HEK293 (cell line): ENCODE results near the gene ZFP36.

Experiments used
- BCL11A ChIP-seq: fragments of 450-650 bp; formaldehyde crosslinking; IDR thresholded peaks from 2 replicates; pipeline ENCODE4 v1.5.1; 2016; ENCODE audit warnings: low read depth, missing biosample characterization, missing genetic modification characterization
- GFI1B ChIP-seq: fragments of 450-650 bp; formaldehyde crosslinking; IDR thresholded peaks from 2 replicates; pipeline ENCODE4 v1.5.1; 2016; ENCODE audit warnings: missing biosample characterization, missing genetic modification characterization
- MYNN ChIP-seq: fragments of 450-650 bp; formaldehyde crosslinking; IDR thresholded peaks from 2 replicates; pipeline ENCODE4 v1.5.1; 2016; ENCODE audit warnings: missing biosample characterization, missing genetic modification characterization, borderline replicate concordance
- MZF1 ChIP-seq: fragments of 450-650 bp; formaldehyde crosslinking; IDR thresholded peaks from 2 replicates; pipeline ENCODE4 v1.5.1; 2017; ENCODE audit warnings: missing biosample characterization, missing genetic modification characterization, borderline replicate concordance
- OSR2 ChIP-seq: fragments of 450-650 bp; formaldehyde crosslinking; IDR thresholded peaks from 2 replicates; pipeline ENCODE4 v1.5.1; 2016; ENCODE audit warnings: missing biosample characterization, missing genetic modification characterization
- PATZ1 ChIP-seq: fragments of 450-650 bp; formaldehyde crosslinking; IDR thresholded peaks from 2 replicates; pipeline ENCODE4 v1.5.1; 2016; ENCODE audit warnings: missing biosample characterization, missing genetic modification characterization
- SALL2 ChIP-seq: fragments of 450-650 bp; formaldehyde crosslinking; IDR thresholded peaks from 2 replicates; pipeline ENCODE4 v1.5.0; 2017; ENCODE audit warnings: missing biosample characterization, mild to moderate bottlenecking, missing genetic modification characterization, borderline replicate concordance
- YY1 ChIP-seq: fragments of 450-650 bp; formaldehyde crosslinking; IDR thresholded peaks from 2 replicates; pipeline ENCODE4 v1.5.1; 2018; ENCODE audit warnings: missing biosample characterization, missing genetic modification characterization
- YY2 ChIP-seq: fragments of 450-650 bp; formaldehyde crosslinking; IDR thresholded peaks from 2 replicates; pipeline ENCODE4 v1.5.1; 2016; ENCODE audit warnings: missing biosample characterization, missing genetic modification characterization
- ZBTB17 ChIP-seq: fragments of 450-650 bp; formaldehyde crosslinking; IDR thresholded peaks from 2 replicates; pipeline ENCODE4 v1.5.1; 2016; ENCODE audit warnings: missing biosample characterization, missing genetic modification characterization
- ZFP3 ChIP-seq: fragments of 450-650 bp; formaldehyde crosslinking; IDR thresholded peaks from 2 replicates; pipeline ENCODE4 v1.5.1; 2016; ENCODE audit warnings: low read depth, missing biosample characterization, missing genetic modification characterization
- ZFP41 ChIP-seq: fragments of 450-650 bp; formaldehyde crosslinking; IDR thresholded peaks from 2 replicates; pipeline ENCODE4 v1.5.1; 2016; ENCODE audit warnings: missing biosample characterization, missing genetic modification characterization, borderline replicate concordance
- ZNF132 ChIP-seq: fragments of 450-650 bp; formaldehyde crosslinking; IDR thresholded peaks from 2 replicates; pipeline ENCODE4 v1.5.1; 2017; ENCODE audit warnings: missing biosample characterization, missing genetic modification characterization, borderline replicate concordance
- ZNF140 ChIP-seq: fragments of 450-650 bp; formaldehyde crosslinking; IDR thresholded peaks from 2 replicates; pipeline ENCODE4 v1.5.1; 2016; ENCODE audit warnings: missing biosample characterization, missing genetic modification characterization
- ZNF16 ChIP-seq: fragments of 450-650 bp; formaldehyde crosslinking; IDR thresholded peaks from 2 replicates; pipeline ENCODE4 v1.5.1; 2016; ENCODE audit warnings: low read depth, missing biosample characterization, missing genetic modification characterization
- ZNF211 ChIP-seq: fragments of 450-650 bp; formaldehyde crosslinking; IDR thresholded peaks from 2 replicates; pipeline ENCODE4 v1.5.1; 2016; ENCODE audit warnings: low read depth, missing biosample characterization, missing genetic modification characterization
- ZNF221 ChIP-seq: fragments of 450-650 bp; formaldehyde crosslinking; IDR thresholded peaks from 2 replicates; pipeline ENCODE4 v1.5.1; 2017; ENCODE audit warnings: missing biosample characterization, missing genetic modification characterization, borderline replicate concordance
- ZNF223 ChIP-seq: fragments of 450-650 bp; formaldehyde crosslinking; IDR thresholded peaks from 2 replicates; pipeline ENCODE4 v1.5.1; 2016; ENCODE audit warnings: missing biosample characterization, missing genetic modification characterization
- ZNF366 ChIP-seq: fragments of 450-650 bp; formaldehyde crosslinking; conservative IDR thresholded peaks from 2 replicates; pipeline ENCODE4 v1.5.1; 2016; ENCODE audit warnings: missing biosample characterization, missing genetic modification characterization
- ZNF391 ChIP-seq: fragments of 450-650 bp; formaldehyde crosslinking; IDR thresholded peaks from 2 replicates; pipeline ENCODE4 v1.5.1; 2016; ENCODE audit warnings: low read depth, missing biosample characterization, missing genetic modification characterization, borderline replicate concordance
- ZNF560 ChIP-seq: fragments of 450-650 bp; formaldehyde crosslinking; IDR thresholded peaks from 2 replicates; pipeline ENCODE4 v1.5.1; 2017; ENCODE audit warnings: missing biosample characterization, missing genetic modification characterization, borderline replicate concordance
- ZNF571 ChIP-seq: fragments of 450-650 bp; formaldehyde crosslinking; IDR thresholded peaks from 2 replicates; pipeline ENCODE4 v1.5.0; 2017; ENCODE audit warnings: missing biosample characterization, missing genetic modification characterization
- ZNF610 ChIP-seq: fragments of 450-650 bp; formaldehyde crosslinking; IDR thresholded peaks from 2 replicates; pipeline ENCODE4 v1.5.1; 2016; ENCODE audit warnings: missing biosample characterization, missing genetic modification characterization, borderline replicate concordance
- ZNF629 ChIP-seq: fragments of 450-650 bp; formaldehyde crosslinking; IDR thresholded peaks from 2 replicates; pipeline ENCODE4 v1.5.1; 2017; ENCODE audit warnings: missing biosample characterization, missing genetic modification characterization
- ZNF654 ChIP-seq: fragments of 450-650 bp; formaldehyde crosslinking; IDR thresholded peaks from 2 replicates; pipeline ENCODE4 v1.5.1; 2016; ENCODE audit warnings: low read depth, missing biosample characterization, missing genetic modification characterization
- ZNF670 ChIP-seq: fragments of 450-650 bp; formaldehyde crosslinking; IDR thresholded peaks from 2 replicates; pipeline ENCODE4 v1.5.1; 2016; ENCODE audit warnings: missing biosample characterization, missing genetic modification characterization, low read depth
- ZNF776 ChIP-seq: fragments of 450-650 bp; formaldehyde crosslinking; IDR thresholded peaks from 2 replicates; pipeline ENCODE4 v1.5.0; 2017; ENCODE audit warnings: missing biosample characterization, missing genetic modification characterization, borderline replicate concordance
- ZNF777 ChIP-seq: fragments of 450-650 bp; formaldehyde crosslinking; IDR thresholded peaks from 2 replicates; pipeline ENCODE4 v1.5.1; 2017; ENCODE audit warnings: missing biosample characterization, missing genetic modification characterization, borderline replicate concordance
- ZNF837 ChIP-seq: fragments of 450-650 bp; formaldehyde crosslinking; IDR thresholded peaks from 2 replicates; pipeline ENCODE4 v1.5.1; 2016; ENCODE audit warnings: missing biosample characterization, missing genetic modification characterization
- ZSCAN16 ChIP-seq: fragments of 450-650 bp; formaldehyde crosslinking; IDR thresholded peaks from 2 replicates; pipeline ENCODE4 v1.5.1; 2016; ENCODE audit warnings: missing biosample characterization, missing genetic modification characterization
- TF ChIP-seq, protein P1 (sequence below): fragments of 450-650 bp; formaldehyde crosslinking; conservative IDR thresholded peaks from 2 replicates; pipeline ENCODE4 v1.5.1; 2016; ENCODE audit warnings: low read depth, missing biosample characterization, missing genetic modification characterization
- TF ChIP-seq, protein P2 (sequence below): IDR thresholded peaks from 2 replicates; pipeline ENCODE4 v1.6.1; 2011; ENCODE audit warnings: mild to moderate bottlenecking, low read depth, low read length, borderline replicate concordance
- TF ChIP-seq, protein P3 (sequence below): fragments of 450-650 bp; formaldehyde crosslinking; IDR thresholded peaks from 2 replicates; pipeline ENCODE4 v1.5.1; 2016; ENCODE audit warnings: missing biosample characterization, missing genetic modification characterization

Gene ZFP36

GRCh38 chr19:39436350-39436716 lies 29.7 kb downstream of the ZFP36 start (continued):
- no peak for TF ChIP-seq ZFP41 (tag by site-specific recombination)
- TF ChIP-seq BCL11A (tag by site-specific recombination), result no peak
- no peak for TF ChIP-seq ZNF837 (tag by site-specific recombination)
- TF ChIP-seq, protein P1, sequence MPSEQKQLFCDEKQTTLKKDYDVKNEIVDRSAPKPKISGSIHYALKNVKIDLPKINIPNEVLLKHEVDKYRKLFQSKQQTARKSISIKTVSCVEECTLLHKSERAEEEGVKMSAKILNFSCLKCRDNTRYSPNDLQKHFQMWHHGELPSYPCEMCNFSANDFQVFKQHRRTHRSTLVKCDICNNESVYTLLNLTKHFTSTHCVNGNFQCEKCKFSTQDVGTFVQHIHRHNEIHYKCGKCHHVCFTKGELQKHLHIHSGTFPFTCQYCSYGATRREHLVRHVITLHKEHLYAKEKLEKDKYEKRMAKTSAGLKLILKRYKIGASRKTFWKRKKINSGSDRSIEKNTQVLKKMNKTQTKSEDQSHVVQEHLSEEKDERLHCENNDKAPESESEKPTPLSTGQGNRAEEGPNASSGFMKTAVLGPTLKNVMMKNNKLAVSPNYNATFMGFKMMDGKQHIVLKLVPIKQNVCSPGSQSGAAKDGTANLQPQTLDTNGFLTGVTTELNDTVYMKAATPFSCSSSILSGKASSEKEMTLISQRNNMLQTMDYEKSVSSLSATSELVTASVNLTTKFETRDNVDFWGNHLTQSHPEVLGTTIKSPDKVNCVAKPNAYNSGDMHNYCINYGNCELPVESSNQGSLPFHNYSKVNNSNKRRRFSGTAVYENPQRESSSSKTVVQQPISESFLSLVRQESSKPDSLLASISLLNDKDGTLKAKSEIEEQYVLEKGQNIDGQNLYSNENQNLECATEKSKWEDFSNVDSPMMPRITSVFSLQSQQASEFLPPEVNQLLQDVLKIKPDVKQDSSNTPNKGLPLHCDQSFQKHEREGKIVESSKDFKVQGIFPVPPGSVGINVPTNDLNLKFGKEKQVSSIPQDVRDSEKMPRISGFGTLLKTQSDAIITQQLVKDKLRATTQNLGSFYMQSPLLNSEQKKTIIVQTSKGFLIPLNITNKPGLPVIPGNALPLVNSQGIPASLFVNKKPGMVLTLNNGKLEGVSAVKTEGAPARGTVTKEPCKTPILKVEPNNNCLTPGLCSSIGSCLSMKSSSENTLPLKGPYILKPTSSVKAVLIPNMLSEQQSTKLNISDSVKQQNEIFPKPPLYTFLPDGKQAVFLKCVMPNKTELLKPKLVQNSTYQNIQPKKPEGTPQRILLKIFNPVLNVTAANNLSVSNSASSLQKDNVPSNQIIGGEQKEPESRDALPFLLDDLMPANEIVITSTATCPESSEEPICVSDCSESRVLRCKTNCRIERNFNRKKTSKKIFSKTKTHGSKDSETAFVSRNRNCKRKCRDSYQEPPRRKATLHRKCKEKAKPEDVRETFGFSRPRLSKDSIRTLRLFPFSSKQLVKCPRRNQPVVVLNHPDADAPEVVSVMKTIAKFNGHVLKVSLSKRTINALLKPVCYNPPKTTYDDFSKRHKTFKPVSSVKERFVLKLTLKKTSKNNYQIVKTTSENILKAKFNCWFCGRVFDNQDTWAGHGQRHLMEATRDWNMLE (tag by site-specific recombination), result no peak
- TF ChIP-seq ZNF654, result no peak
- TF ChIP-seq, protein P2, sequence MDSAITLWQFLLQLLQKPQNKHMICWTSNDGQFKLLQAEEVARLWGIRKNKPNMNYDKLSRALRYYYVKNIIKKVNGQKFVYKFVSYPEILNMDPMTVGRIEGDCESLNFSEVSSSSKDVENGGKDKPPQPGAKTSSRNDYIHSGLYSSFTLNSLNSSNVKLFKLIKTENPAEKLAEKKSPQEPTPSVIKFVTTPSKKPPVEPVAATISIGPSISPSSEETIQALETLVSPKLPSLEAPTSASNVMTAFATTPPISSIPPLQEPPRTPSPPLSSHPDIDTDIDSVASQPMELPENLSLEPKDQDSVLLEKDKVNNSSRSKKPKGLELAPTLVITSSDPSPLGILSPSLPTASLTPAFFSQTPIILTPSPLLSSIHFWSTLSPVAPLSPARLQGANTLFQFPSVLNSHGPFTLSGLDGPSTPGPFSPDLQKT, result no peak
- TF ChIP-seq ZNF211 (tag by site-specific recombination), result no peak
- TF ChIP-seq ZFP3, result no peak
- TF ChIP-seq ZNF571 (tag by site-specific recombination), result no peak
- no peak for TF ChIP-seq ZNF140 (tag by site-specific recombination)
- TF ChIP-seq GFI1B, result peak; percentile 38; the same call in 1 of the 2 replicates
- no peak for TF ChIP-seq ZNF629
- no peak for TF ChIP-seq SALL2
- TF ChIP-seq ZNF223 (tag by site-specific recombination), result no peak
- TF ChIP-seq PATZ1 (tag by site-specific recombination), result no peak; the same call in none of the 2 replicates
- no peak for TF ChIP-seq ZSCAN16 (tag by site-specific recombination)
- no peak for TF ChIP-seq OSR2
- no peak for TF ChIP-seq ZNF560 (tag by site-specific recombination)
- no peak for TF ChIP-seq ZNF221 (tag by site-specific recombination)
- TF ChIP-seq ZNF366 (tag by site-specific recombination), result peak; percentile 87
- no peak for TF ChIP-seq MYNN (tag by site-specific recombination)
- no peak for TF ChIP-seq YY1 (tag by site-specific recombination)
- no peak for TF ChIP-seq ZBTB17 (tag by site-specific recombination)
- no peak for TF ChIP-seq ZNF16 (tag by site-specific recombination)
- TF ChIP-seq ZNF776, result no peak
- no peak for TF ChIP-seq ZNF777 (tag by site-specific recombination)
- TF ChIP-seq YY2 (tag by site-specific recombination), result no peak
- no peak for TF ChIP-seq ZNF391 (tag by site-specific recombination)
- no peak for TF ChIP-seq ZNF132 (tag by site-specific recombination)
- TF ChIP-seq MZF1 (tag by site-specific recombination), result peak; percentile 96; the same call in 1 of the 2 replicates
- TF ChIP-seq ZNF670, result no peak
- TF ChIP-seq, protein P3, sequence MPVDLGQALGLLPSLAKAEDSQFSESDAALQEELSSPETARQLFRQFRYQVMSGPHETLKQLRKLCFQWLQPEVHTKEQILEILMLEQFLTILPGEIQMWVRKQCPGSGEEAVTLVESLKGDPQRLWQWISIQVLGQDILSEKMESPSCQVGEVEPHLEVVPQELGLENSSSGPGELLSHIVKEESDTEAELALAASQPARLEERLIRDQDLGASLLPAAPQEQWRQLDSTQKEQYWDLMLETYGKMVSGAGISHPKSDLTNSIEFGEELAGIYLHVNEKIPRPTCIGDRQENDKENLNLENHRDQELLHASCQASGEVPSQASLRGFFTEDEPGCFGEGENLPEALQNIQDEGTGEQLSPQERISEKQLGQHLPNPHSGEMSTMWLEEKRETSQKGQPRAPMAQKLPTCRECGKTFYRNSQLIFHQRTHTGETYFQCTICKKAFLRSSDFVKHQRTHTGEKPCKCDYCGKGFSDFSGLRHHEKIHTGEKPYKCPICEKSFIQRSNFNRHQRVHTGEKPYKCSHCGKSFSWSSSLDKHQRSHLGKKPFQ (tag by site-specific recombination), result no peak
- TF ChIP-seq ZNF610 (tag by site-specific recombination), result no peak
